PC-9 (cell line): ENCODE data around the gene SGCE.

ENCODE experiments used
- CTCF ChIP-seq: fragments of 200-600 bp; sonication (generic); conservative IDR thresholded peaks from 2 replicates; pipeline ENCODE4 v1.6.1; 2017; ENCODE audit warnings: mixed run types, antibody characterized with exemption, mild to moderate bottlenecking, moderate library complexity
- EZH2 ChIP-seq: fragments of 200-600 bp; sonication (generic); IDR thresholded peaks from 2 replicates; pipeline ENCODE4 v1.8.0; 2017; ENCODE audit warnings: antibody characterized with exemption, low read depth

- TF ChIP-seq EZH2 = no peak
- TF ChIP-seq CTCF = no peak
Observed at GRCh38 chr7:94679358-94679757, 23.4 kb upstream of the SGCE start.
